Caco-2 (cell line): ENCODE data around the gene COPZ2. TPM values are rescaled to one million over a fixed set of nuclear protein-coding genes. Genes with fewer than 3 reads are reported as not detected.

ENCODE experiments used
- Bru-seq: library from RNA; stranded (reverse); fragments of 400-500 nt; gene quantifications from one replicate; lab custom pipeline; 2021; lab: Mats Ljungman, UMichigan
- BruChase-seq, 2 experiments: library from RNA; stranded (reverse); fragments of 400-500 nt; gene quantifications; one replicate each; lab custom pipeline; 2021; lab: Mats Ljungman, UMichigan
- BruUV-seq: library from RNA; stranded (reverse); fragments of 400-500 nt; replicated peaks from 2 replicates; lab custom pipeline; 2021; lab: Mats Ljungman, UMichigan
- CTCF ChIA-PET: fragments of 300-600 bp; sonication (Branson Sonifier 250); formaldehyde crosslinking; loops from one replicate; lab custom pipeline; 2022; ENCODE audit warnings: antibody characterized with exemption; lab: Charles Lee
- POLR2A ChIA-PET: fragments of 300-600 bp; sonication (Branson Sonifier 250); formaldehyde crosslinking; loops from one replicate; lab custom pipeline; 2022; ENCODE audit warnings: antibody characterized with exemption; lab: Charles Lee
- DNase-seq, 2 experiments: peaks; one replicate each; pipeline versions ENCODE4 v3.0.0 to v3.0.0-alpha.2; 2020 to 2022
- H3K27me3 ChIP-seq: replicated peaks from 2 replicates; pipeline ENCODE4 v1.6.0; 2011; ENCODE audit warnings: low read length; ENCODE audit not compliant: control insufficient read depth, insufficient read depth
- H3K36me3 ChIP-seq: 2 replicates; pipeline ENCODE4 v1.5.1; 2011; ENCODE audit warnings: low read length; ENCODE audit not compliant: control insufficient read depth, insufficient read depth
- H3K4me1 ChIP-seq: fragments of 250-450 bp; sonication (Bioruptor Pico); 2 replicates; pipeline ENCODE4 v1.5.1; 2020; ENCODE audit warnings: mild to moderate bottlenecking
- H3K4me3 ChIP-seq: 2 replicates; pipeline ENCODE4 v1.5.1; 2011; ENCODE audit warnings: low read depth, mild to moderate bottlenecking, control low read depth, low read length
- H3K9me3 ChIP-seq: fragments of 250-450 bp; sonication (Bioruptor Pico); 2 replicates; pipeline ENCODE4 v1.5.1; 2020; ENCODE audit warnings: mild to moderate bottlenecking, moderate library complexity
- H3K27ac Mint-ChIP-seq: one replicate; pipeline ENCODE4 v1.8.0; 2022; ENCODE audit warnings: mixed read lengths; ENCODE audit not compliant: unreplicated experiment
- H3K27me3 Mint-ChIP-seq: one replicate; pipeline ENCODE4 v1.8.0; 2022; ENCODE audit warnings: mixed read lengths; ENCODE audit not compliant: insufficient read depth, unreplicated experiment
- H3K36me3 Mint-ChIP-seq: one replicate; pipeline ENCODE4 v1.8.0; 2022; ENCODE audit warnings: mild to moderate bottlenecking, mixed read lengths; ENCODE audit not compliant: insufficient read depth, unreplicated experiment
- H3K4me1 Mint-ChIP-seq: one replicate; pipeline ENCODE4 v1.8.0; 2022; ENCODE audit warnings: low read depth, mixed read lengths; ENCODE audit not compliant: unreplicated experiment
- H3K4me3 Mint-ChIP-seq: one replicate; pipeline ENCODE4 v1.8.0; 2022; ENCODE audit warnings: mild to moderate bottlenecking, moderate library complexity, mixed read lengths; ENCODE audit not compliant: unreplicated experiment
- H3K9me3 Mint-ChIP-seq: one replicate; pipeline ENCODE4 v1.8.0; 2022; ENCODE audit warnings: mixed read lengths; ENCODE audit not compliant: unreplicated experiment
- intact Hi-C: fragments of 100-400 bp; cut with micrococcal nuclease; formaldehyde crosslinking; loops from one replicate; pipeline ENCODE4 v1.10.0; 2022; ENCODE audit not compliant: unreplicated experiment
- long read RNA-seq: library from polyadenylated mRNA; stranded (forward); transcript quantifications from one replicate; pipeline ENCODE4 v2.0.0, GENCODE V29; 2022
- total RNA-seq: library from RNA; stranded (reverse); gene quantifications from 2 replicates; pipeline ENCODE4 v1.2.3, GENCODE V29; 2022
- TF ChIP-seq, protein P1 (sequence below), 2 experiments: fragments of 200-600 bp in 1 of 2; IDR thresholded peaks; 1 replicate in 1 of 2; 2 replicates in 1 of 2; pipeline versions ENCODE4 v1.5.1 to v1.8.0; 2011 to 2022; ENCODE audit warnings: antibody characterized with exemption in 1 of 2, control low read depth in 1 of 2, inconsistent platforms in 1 of 2, low read depth in 1 of 2, low read length in 1 of 2, mild to moderate bottlenecking in 1 of 2, moderate library complexity in 1 of 2; ENCODE audit not compliant: insufficient read depth in 1 of 2, severe bottlenecking in 1 of 2, unreplicated experiment in 1 of 2

The COPZ2 gene, protein sequence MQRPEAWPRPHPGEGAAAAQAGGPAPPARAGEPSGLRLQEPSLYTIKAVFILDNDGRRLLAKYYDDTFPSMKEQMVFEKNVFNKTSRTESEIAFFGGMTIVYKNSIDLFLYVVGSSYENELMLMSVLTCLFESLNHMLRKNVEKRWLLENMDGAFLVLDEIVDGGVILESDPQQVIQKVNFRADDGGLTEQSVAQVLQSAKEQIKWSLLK
- total RNA-seq (2.0 and 6.7 TPM in 2 replicates), Bru-seq, nascent RNA (percentile 40 among the genes with signal in this experiment), BruChase-seq, experiment 1, labeled RNA remaining after a 2-hour chase (percentile 32 among the genes with signal in this experiment), BruChase-seq, experiment 2, labeled RNA remaining after a 6-hour chase (percentile 31 among the genes with signal in this experiment)
- long read RNA-seq, partial matches to known transcripts, result 0 of 2 reads
- long read RNA-seq, other reads (novel, unspliced or antisense), result 0 of 2 reads

DNA sequence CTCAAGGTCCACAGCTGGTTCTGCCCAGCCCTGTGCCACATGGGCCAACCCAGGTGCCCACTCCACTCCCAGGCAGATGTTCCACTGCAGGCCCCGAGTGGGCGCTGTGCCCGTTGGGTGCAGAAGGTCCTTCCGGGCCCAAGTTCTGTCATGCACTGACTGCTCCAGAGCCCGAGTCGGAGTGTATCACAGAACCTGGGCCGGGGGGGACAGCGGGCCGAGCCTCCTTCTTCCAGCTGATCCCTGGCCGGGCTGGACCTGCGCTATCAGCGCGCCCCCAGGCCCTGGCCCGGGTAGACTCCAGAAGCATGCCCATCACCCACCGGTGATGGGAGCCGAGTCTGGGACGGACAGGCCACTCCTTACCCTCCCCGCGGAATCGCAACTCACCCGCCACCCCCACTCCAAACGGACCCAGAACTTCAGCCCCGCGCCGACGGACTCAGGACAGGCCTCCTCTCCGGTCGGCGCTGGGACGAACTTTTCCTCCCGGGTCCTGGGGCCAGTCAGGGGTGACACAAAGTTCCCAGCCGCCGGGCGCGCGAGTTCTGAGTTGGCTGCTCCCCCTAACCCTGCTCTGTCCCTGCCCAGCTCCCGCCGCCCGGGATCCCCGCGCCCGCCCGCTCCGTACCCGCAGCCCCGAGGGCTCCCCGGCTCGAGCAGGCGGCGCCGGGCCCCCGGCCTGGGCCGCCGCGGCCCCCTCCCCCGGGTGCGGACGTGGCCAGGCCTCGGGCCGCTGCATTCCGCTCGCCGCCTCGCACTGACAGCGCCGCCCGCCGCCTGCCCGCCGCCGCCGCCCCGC, at the start of gene COPZ2:
Gene COPZ2 (minus strand): TSS at position 762 of the 802 bp plus-strand sequence. CDS start 20 bp downstream, at position 742.
- CTCF ChIA-PET, result interaction anchor here (1.3 to 4.6 kb wide), 3 partner anchors 11 to 12 kb away, joined by 7 to 27 read pairs (median 7); partner anchors contain the start of gene NFE2L1
- DNase-seq, result peak in 1 of 2 experiments; percentile 66
- H3K9me3 ChIP-seq, result no peaks in the 10 kb centered on the region
- TF ChIP-seq, protein P1, sequence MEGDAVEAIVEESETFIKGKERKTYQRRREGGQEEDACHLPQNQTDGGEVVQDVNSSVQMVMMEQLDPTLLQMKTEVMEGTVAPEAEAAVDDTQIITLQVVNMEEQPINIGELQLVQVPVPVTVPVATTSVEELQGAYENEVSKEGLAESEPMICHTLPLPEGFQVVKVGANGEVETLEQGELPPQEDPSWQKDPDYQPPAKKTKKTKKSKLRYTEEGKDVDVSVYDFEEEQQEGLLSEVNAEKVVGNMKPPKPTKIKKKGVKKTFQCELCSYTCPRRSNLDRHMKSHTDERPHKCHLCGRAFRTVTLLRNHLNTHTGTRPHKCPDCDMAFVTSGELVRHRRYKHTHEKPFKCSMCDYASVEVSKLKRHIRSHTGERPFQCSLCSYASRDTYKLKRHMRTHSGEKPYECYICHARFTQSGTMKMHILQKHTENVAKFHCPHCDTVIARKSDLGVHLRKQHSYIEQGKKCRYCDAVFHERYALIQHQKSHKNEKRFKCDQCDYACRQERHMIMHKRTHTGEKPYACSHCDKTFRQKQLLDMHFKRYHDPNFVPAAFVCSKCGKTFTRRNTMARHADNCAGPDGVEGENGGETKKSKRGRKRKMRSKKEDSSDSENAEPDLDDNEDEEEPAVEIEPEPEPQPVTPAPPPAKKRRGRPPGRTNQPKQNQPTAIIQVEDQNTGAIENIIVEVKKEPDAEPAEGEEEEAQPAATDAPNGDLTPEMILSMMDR (IDR thresholded peaks at IDR 0.05; ENCODE audit: insufficient read depth in 1 of 2, low read depth in 1 of 2, low read length in 1 of 2, severe bottlenecking in 1 of 2, unreplicated experiment in 1 of 2), result peak; percentile 37 to 58
- peaks cover 2% of the 10 kb centered on the region for H3K27me3 Mint-ChIP-seq
- no peaks in the 10 kb centered on the region for H3K9me3 Mint-ChIP-seq
- H3K27me3 ChIP-seq, result no peaks in the 10 kb centered on the region
- peaks cover 9% of the 10 kb centered on the region; the same call in 1 of the 2 replicates for H3K4me1 ChIP-seq
- intact Hi-C loops, result loop anchor here (1.0 kb wide), 2 partner anchors 11 to 12 kb away; partner anchors contain the start of gene NFE2L1
- H3K4me3 ChIP-seq, result peak within 1 kb of the TSS; percentile 60
- H3K4me3 Mint-ChIP-seq, result peak within 1 kb of the TSS; percentile 75
- H3K36me3 ChIP-seq, result no peaks in the 10 kb centered on the region
- H3K27ac Mint-ChIP-seq, result peak within 1 kb of the TSS; percentile 6
- POLR2A ChIA-PET, result interaction anchor here (1.1 to 3.2 kb wide), 2 partner anchors 11 to 12 kb away, joined by 3 to 21 read pairs; partner anchors contain the start of gene NFE2L1
- H3K4me1 Mint-ChIP-seq, result no peaks in the 10 kb centered on the region
- H3K36me3 Mint-ChIP-seq, result no peaks in the 10 kb centered on the region
- no TSS peak for BruUV-seq

DNA sequence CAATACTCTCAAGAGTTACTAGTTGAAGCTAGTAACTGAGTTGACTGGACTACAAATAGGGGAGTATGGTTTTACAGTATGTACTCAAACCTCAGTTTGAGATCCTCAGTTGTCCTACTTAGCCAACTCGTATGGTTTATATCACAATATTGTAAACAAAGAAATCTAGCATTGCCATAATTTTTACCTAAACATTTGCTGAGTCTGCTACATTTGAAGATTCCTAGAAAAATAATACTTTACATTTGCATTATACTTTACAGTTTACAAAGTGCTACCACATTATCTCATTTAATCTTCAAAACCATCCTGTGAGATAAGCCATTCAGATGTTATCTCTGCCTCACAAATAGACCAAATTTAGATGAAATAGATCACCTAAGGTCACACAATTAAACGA, 47.3 kb upstream of the COPZ2 start:
- no peak overlapping the region for H3K4me3 Mint-ChIP-seq
- BruUV-seq, result no TSS peak
- POLR2A ChIA-PET, result no interaction called here

More for the DNA sequence above, 47.3 kb upstream of the COPZ2 start:
- Mint-ChIP-seq H3K36me3 (peaks cover 55% of the 10 kb centered on the region), H3K27me3 (no peaks in the 10 kb centered on the region), H3K27ac (no peak overlapping the region), H3K9me3 (no peaks in the 10 kb centered on the region), H3K4me1 (no peaks in the 10 kb centered on the region)
- Histone ChIP-seq H3K36me3 (0 out of 2 replicates have a peak, but pooled peaks cover 1% of the 10 kb centered on the region), H3K4me3 (no peak overlapping the region), H3K9me3 (no peaks in the 10 kb centered on the region), H3K4me1 (peaks cover 7% of the 10 kb centered on the region; the same call in 1 of the 2 replicates), H3K27me3 (no peaks in the 10 kb centered on the region)
- CTCF ChIA-PET, result interaction anchor here (1.7 to 2.0 kb wide), 2 partner anchors 16 to 60 kb away, joined by 8 to 9 read pairs; no protein-coding TSS in a partner anchor
- DNase-seq, result no peak
- TF ChIP-seq, protein P1 (IDR thresholded peaks at IDR 0.05; ENCODE audit: insufficient read depth in 1 of 2, low read depth in 1 of 2, low read length in 1 of 2, severe bottlenecking in 1 of 2, unreplicated experiment in 1 of 2), result no peak
- intact Hi-C loops, result no loop called here
